Right renal cortex interstitium (tissue), 3 donors: ENCODE data around the gene TRIM73. TPM values are rescaled to one million over a fixed set of nuclear protein-coding genes. Genes with fewer than 3 reads are reported as not detected.
"Not testable (repeated sequence)": the region's sequence is repeated elsewhere in the genome, so short reads cannot be mapped to it uniquely, and the experiment has no call there.

Experiments used
- DNase-seq, 3 donors: peaks; one replicate each; pipeline ENCODE4 v3.0.0-alpha.2; 2013; ENCODE audit warnings: low read depth in 3 of 3, low spot score in 2 of 3
- polyA plus RNA-seq, 3 donors: library from polyadenylated mRNA; unstranded; fragments of 120-200 nt; gene quantifications; one replicate each; pipeline ENCODE4 v1.2.1, GENCODE V29; 2013; ENCODE audit not compliant: insufficient read length in 3 of 3

Gene TRIM73
- 1 to 10 TPM; 2.6 to 3.3 (median 2.7) TPM for polyA plus RNA-seq

- DNase-seq, result not testable (repeated sequence)
Observed at GRCh38 chr7:75395329-75395728, at the start of gene TRIM73. TRIM73 (plus strand) TSS chr7:75395629; CDS start chr7:75398934, 3,305 bp downstream.

- not testable (repeated sequence) for DNase-seq
Observed at GRCh38 chr7:75358671-75359541, 36.5 kb upstream of the TRIM73 start.

GRCh38 chr7:75359542-75359848, 35.9 kb upstream of the TRIM73 start:
- not testable (repeated sequence) for DNase-seq

- DNase-seq, result not testable (repeated sequence)
Observed at GRCh38 chr7:75364079-75364478, 31.4 kb upstream of the TRIM73 start.

GRCh38 chr7:75366643-75367042, 28.8 kb upstream of the TRIM73 start:
- not testable (repeated sequence) for DNase-seq

- DNase-seq, result not testable (repeated sequence)
Observed at GRCh38 chr7:75367313-75367712, 28.1 kb upstream of the TRIM73 start.

- not testable (repeated sequence) for DNase-seq
Observed at GRCh38 chr7:75374144-75374518, 21.3 kb upstream of the TRIM73 start.

GRCh38 chr7:75374519-75375317, 20.7 kb upstream of the TRIM73 start:
- not testable (repeated sequence) for DNase-seq

GRCh38 chr7:75393194-75393593, 2.2 kb upstream of the TRIM73 start:
- not testable (repeated sequence) for DNase-seq

- not testable (repeated sequence) for DNase-seq
Observed at GRCh38 chr7:75397865-75398264, 2.4 kb downstream of the TRIM73 start.

- DNase-seq, result not testable (repeated sequence)
Observed at GRCh38 chr7:75398771-75399700, 3.6 kb downstream of the TRIM73 start.

- DNase-seq, result not testable (repeated sequence)
Observed at GRCh38 chr7:75400575-75400974, 5.1 kb downstream of the TRIM73 start.

- not testable (repeated sequence) for DNase-seq
Observed at GRCh38 chr7:75403455-75404443, 8.3 kb downstream of the TRIM73 start.

- not testable (repeated sequence) for DNase-seq
Observed at GRCh38 chr7:75404663-75405062, 9.2 kb downstream of the TRIM73 start.

GRCh38 chr7:75409880-75410822, 14.7 kb downstream of the TRIM73 start:
- DNase-seq, result not testable (repeated sequence)

- DNase-seq, result not testable (repeated sequence)
Observed at GRCh38 chr7:75410823-75411173, 15.4 kb downstream of the TRIM73 start.

- DNase-seq, result not testable (repeated sequence)
Observed at GRCh38 chr7:75414204-75414603, 18.8 kb downstream of the TRIM73 start.
